OCI-M2 (cell line): ENCODE measurements around the gene NACAD.

Experiments
- DNase-seq: peaks from one replicate; lab custom pipeline; 2025; ENCODE audit not compliant: unreplicated experiment; lab: John Stamatoyannopoulos, UW

Gene NACAD

DNA sequence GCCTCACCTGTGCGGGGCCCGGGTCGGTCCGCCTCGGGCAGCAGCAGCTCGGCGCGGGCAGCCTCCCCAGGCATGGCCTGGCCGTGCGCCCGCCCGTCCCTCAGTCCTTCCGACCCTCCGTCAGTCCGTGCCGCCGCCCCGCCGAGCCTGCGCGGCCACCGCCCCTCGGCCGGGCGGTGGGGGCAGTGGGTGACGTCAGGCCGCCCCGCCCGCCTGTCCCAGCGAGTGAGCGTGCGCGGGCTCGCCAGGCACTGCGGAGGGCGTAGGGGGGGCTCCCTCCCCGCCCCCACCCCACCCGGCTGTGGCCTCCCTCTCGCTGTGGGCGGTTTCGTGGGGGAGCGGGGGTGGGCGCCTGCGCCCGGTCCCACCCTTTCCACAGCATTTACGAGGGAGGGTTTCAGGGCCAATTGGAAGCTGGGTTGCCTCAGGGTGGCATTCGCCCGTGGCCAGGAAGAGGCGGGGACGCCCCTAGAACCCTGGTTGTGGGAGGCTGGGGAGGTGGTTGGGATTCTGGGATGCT lies at the start of gene NACAD:
Gene NACAD (minus strand): TSS at position 149 of the 520 bp plus-strand sequence. CDS start 75 bp downstream, at position 74.
- no peak for DNase-seq

GRCh38 chr7:45136106-45137060 lies 47.6 kb upstream of the NACAD start:
- DNase-seq: peak; percentile 34

- DNase-seq: no peak
Measured at GRCh38 chr7:45133877-45134276, 45.1 kb upstream of the NACAD start.

DNA sequence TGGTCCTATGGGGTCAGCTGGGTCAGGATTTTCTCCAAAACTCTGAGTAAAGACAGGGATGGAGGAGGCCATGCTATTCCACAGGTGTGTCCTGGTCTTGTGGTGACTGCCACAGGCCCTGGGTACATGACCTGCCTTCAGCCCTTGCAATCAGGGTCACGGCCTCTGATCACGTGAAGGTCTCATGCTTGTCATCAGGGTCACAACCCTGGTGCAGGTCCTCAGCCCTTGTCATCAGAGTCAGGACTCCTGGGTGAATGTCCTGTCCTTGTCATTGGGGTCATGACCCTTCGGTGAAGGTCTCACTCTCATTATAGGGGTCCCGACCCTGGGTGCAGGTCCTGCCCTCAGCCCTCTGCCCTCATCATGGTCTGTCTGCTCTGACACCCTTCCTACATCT lies 44.6 kb upstream of the NACAD start:
- no peak for DNase-seq

DNA sequence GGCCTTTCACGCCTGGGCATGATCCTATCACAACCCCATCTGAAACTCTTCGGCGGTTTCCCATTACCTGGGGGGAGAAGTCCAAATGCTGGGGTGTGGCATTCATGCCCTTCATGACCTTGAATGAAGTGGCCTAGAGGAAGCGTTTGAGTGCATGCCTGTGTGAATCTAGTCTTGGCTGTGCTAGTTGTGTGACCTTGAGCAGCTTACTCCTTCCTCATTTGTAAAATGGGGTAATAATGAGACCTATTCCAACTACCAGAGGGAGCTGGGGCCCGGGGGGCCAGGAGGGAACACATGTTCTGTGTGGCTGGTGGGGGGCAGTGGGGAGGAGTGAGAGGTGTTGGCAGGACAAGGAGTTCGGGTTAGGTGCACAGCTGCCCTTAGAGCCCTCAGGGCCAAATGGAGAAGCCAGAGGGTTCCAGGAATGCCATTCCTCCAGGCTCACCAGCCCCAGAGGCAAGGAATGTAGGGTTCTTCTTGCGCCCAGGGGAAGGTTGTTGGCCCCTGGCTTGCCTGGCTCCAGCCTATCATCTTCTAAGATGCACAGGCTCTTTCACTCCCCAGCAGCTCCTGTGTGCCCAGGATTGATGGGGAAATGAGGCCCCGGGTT lies 44.0 kb upstream of the NACAD start:
- DNase-seq: no peak

DNA sequence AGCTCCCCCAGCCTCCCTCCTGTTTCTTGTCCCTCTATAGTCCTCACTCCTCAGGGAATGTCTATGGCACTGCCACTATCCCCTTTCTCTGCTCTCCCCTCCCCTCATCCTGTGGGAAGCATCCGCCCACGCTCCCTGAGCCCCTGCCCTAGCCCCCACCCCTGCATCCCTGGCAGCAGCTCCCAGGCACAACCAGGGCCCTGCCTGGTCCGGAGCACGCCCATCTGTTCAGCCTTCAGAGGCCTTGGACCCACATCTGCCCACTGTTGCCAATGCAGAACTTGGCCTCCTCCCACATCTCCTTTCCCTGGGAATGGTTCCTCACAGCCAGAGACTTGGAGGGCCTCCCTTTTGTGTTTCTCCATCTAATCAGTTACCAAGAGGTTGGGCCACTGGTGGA lies 43.1 kb upstream of the NACAD start:
- no peak for DNase-seq

DNA sequence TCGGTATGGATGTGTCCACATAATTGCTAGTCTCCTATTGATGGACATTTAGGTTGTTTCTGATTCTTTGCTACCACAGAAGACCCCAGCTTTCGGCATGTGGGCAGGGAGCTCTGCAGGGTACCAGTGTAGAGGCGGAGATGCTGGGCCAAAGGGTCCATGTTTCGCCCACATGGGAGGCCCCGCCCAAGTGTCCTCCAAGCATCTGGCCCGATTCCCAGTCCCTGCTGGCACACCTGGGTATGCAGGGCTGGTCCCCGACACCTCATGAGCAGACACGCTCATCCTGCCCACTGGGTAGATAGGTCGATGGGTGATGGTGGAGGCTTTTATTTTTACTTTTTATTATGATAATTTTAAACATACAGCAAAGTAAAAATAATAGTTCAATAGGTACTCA lies 42.1 kb upstream of the NACAD start:
- no peak for DNase-seq

GRCh38 chr7:45129906-45130305 lies 41.1 kb upstream of the NACAD start:
- no peak for DNase-seq

DNA sequence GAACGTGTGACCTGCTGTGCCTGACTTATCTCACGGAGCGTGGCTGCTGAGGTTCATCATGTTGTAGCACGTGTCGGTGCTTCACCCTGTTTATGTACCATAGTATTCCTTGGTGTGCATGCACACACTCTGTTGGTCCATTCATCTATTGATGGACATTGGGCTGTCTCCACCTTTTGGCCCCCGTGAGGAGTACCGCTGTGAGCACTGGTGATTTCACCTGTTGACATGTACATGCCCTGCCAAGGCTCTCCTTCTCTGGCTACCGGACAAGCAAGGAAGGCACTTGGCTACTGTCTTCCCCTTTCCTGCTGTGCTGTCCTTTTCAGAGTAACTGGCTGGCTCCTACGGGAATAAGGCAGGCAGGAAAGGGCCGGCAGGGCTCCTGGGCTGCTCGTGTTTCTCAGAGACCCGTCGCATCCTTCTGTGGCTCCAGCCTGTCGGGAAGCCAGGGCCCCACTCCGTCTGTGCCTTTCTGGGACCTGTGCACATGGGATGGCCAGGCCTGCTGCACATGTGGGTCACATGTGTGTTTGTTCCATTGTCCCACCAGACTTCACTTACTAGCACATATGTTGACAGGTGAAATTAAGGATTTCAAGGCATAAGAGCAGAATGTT lies 40.5 kb upstream of the NACAD start:
- DNase-seq: no peak

DNA sequence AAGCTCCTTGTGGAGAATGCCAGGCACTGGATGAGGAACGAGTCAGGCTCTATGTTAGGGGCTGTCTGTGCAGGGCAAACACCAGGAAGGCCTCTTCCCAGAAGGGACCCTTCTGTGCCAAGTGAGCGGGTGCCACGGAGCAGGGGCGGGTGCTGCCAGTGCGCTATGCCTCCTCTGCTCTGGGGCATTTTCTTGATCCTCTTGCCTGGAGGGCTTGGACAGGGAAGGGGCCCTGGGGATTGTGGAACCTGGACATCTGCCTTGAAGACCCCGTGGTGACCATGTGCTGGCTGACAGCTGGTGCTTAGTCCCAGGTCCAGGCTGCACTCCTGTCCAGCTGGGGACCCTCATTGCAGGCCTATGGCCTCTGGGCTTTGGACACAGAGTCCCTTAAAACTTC lies 38.2 kb upstream of the NACAD start:
- DNase-seq: no peak

- no peak for DNase-seq
Measured at GRCh38 chr7:45126201-45126600, 37.4 kb upstream of the NACAD start.

- DNase-seq: no peak
Measured at GRCh38 chr7:45125193-45125904, 36.6 kb upstream of the NACAD start.

- no peak for DNase-seq
Measured at GRCh38 chr7:45123913-45124710, 35.3 kb upstream of the NACAD start.

GRCh38 chr7:45122975-45123860 lies 34.4 kb upstream of the NACAD start:
- DNase-seq: no peak

GRCh38 chr7:45119550-45119949 lies 30.8 kb upstream of the NACAD start:
- no peak for DNase-seq

GRCh38 chr7:45118889-45119331 lies 30.1 kb upstream of the NACAD start:
- no peak for DNase-seq

GRCh38 chr7:45118292-45118691 lies 29.5 kb upstream of the NACAD start:
- no peak for DNase-seq

DNA sequence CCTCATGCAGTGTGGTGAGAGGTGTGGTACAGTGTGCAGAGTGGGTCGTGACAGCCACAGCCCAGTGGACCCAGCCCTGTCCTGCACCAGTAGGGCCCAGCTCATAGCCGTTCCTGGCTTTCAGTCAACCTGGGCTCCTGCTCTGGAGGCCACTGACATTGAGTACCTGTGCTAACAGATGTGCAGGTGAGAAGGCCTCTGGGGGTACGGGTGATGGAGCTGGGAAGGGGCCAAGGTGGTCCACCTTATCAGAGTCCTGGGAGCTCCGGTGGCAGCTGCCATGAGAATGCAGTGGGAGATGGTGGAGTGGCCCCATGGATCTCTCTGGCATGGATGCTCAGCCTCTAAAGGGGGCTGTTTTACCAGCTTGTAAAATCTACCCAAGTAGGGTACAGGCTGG lies 28.8 kb upstream of the NACAD start:
- no peak for DNase-seq

- no peak for DNase-seq
Measured at GRCh38 chr7:45116048-45116447, 27.3 kb upstream of the NACAD start.
